Measurements from ENCODE around the gene CASP4.

Gene CASP4

GRCh38 chr11:104984808-104985207 is 16.4 kb upstream of the CASP4 start:
- TF ChIP-seq EP300 (IDR thresholded peaks at IDR 0.05; ENCODE audit: borderline replicate concordance) (no peak), ZBTB7A (IDR thresholded peaks at IDR 0.05; ENCODE audit: low read depth) (no peak), NFIC (IDR thresholded peaks at IDR 0.05) (no peak), REST (IDR thresholded peaks at IDR 0.05; ENCODE audit: low read depth) (no peak), USF1 (IDR thresholded peaks at IDR 0.05) (no peak), YY1 (IDR thresholded peaks at IDR 0.05; ENCODE audit: low read depth) (no peak), TAF1 (IDR thresholded peaks at IDR 0.05; ENCODE audit: low read depth) (no peak), TCF12 (IDR thresholded peaks at IDR 0.05; ENCODE audit: low read depth) (no peak), TEAD4 (IDR thresholded peaks at IDR 0.05) (no peak), FOXM1 (IDR thresholded peaks at IDR 0.05; ENCODE audit: borderline replicate concordance, low read depth) (no peak), CREB1 (IDR thresholded peaks at IDR 0.05; ENCODE audit: low read depth) (no peak), EGR1 (IDR thresholded peaks at IDR 0.05) (no peak), RAD21 (IDR thresholded peaks at IDR 0.05; ENCODE audit: low read depth) (no peak), CEBPB (IDR thresholded peaks at IDR 0.05) (no peak)

GRCh38 chr11:104979839-104980238 is 11.5 kb upstream of the CASP4 start:
- TF ChIP-seq ZBTB7A (IDR thresholded peaks at IDR 0.05; ENCODE audit: low read depth) = no peak
- no peak for TF ChIP-seq TAF1 (IDR thresholded peaks at IDR 0.05; ENCODE audit: low read depth)
- TF ChIP-seq MAX (IDR thresholded peaks at IDR 0.05) = no peak
- no peak for TF ChIP-seq USF1 (IDR thresholded peaks at IDR 0.05)
- no peak for TF ChIP-seq EP300 (IDR thresholded peaks at IDR 0.05; ENCODE audit: borderline replicate concordance)
- no peak for TF ChIP-seq EGR1 (IDR thresholded peaks at IDR 0.05)
- TF ChIP-seq TEAD4 (IDR thresholded peaks at IDR 0.05) = no peak
- no peak for TF ChIP-seq CEBPB (IDR thresholded peaks at IDR 0.05)
- no peak for TF ChIP-seq NFIC (IDR thresholded peaks at IDR 0.05)

- TF ChIP-seq MAX (IDR thresholded peaks at IDR 0.05) (no peak), USF1 (IDR thresholded peaks at IDR 0.05) (no peak), EGR1 (IDR thresholded peaks at IDR 0.05) (no peak), YY1 (IDR thresholded peaks at IDR 0.05; ENCODE audit: low read depth) (no peak), ZBTB7A (IDR thresholded peaks at IDR 0.05; ENCODE audit: low read depth) (no peak), RAD21 (IDR thresholded peaks at IDR 0.05; ENCODE audit: low read depth) (no peak), FOXM1 (IDR thresholded peaks at IDR 0.05; ENCODE audit: borderline replicate concordance, low read depth) (no peak), CEBPB (IDR thresholded peaks at IDR 0.05) (no peak), REST (IDR thresholded peaks at IDR 0.05; ENCODE audit: low read depth) (no peak), TCF12 (IDR thresholded peaks at IDR 0.05; ENCODE audit: low read depth) (no peak), TEAD4 (IDR thresholded peaks at IDR 0.05) (no peak), TAF1 (IDR thresholded peaks at IDR 0.05; ENCODE audit: low read depth) (no peak), CREB1 (IDR thresholded peaks at IDR 0.05; ENCODE audit: low read depth) (no peak), EP300 (IDR thresholded peaks at IDR 0.05; ENCODE audit: borderline replicate concordance) (no peak), NFIC (IDR thresholded peaks at IDR 0.05) (no peak)
Observed at GRCh38 chr11:104973616-104974015, 5.2 kb upstream of the CASP4 start.

- TF ChIP-seq EP300 (IDR thresholded peaks at IDR 0.05; ENCODE audit: borderline replicate concordance) = no peak
- TF ChIP-seq TAF1 (IDR thresholded peaks at IDR 0.05; ENCODE audit: low read depth) = no peak
- no peak for TF ChIP-seq CREB1 (IDR thresholded peaks at IDR 0.05; ENCODE audit: low read depth)
- no peak for TF ChIP-seq ZBTB7A (IDR thresholded peaks at IDR 0.05; ENCODE audit: low read depth)
- TF ChIP-seq TCF12 (IDR thresholded peaks at IDR 0.05; ENCODE audit: low read depth) = no peak
- TF ChIP-seq FOXM1 (IDR thresholded peaks at IDR 0.05; ENCODE audit: borderline replicate concordance, low read depth) = no peak
- TF ChIP-seq CEBPB (IDR thresholded peaks at IDR 0.05) = no peak
- TF ChIP-seq TEAD4 (IDR thresholded peaks at IDR 0.05) = no peak
- no peak for TF ChIP-seq YY1 (IDR thresholded peaks at IDR 0.05; ENCODE audit: low read depth)
- no peak for TF ChIP-seq EGR1 (IDR thresholded peaks at IDR 0.05)
- no peak for TF ChIP-seq RAD21 (IDR thresholded peaks at IDR 0.05; ENCODE audit: low read depth)
- TF ChIP-seq NFIC (IDR thresholded peaks at IDR 0.05) = no peak
- no peak for TF ChIP-seq REST (IDR thresholded peaks at IDR 0.05; ENCODE audit: low read depth)
- TF ChIP-seq USF1 (IDR thresholded peaks at IDR 0.05) = no peak
- no peak for TF ChIP-seq MAX (IDR thresholded peaks at IDR 0.05)
Observed at GRCh38 chr11:104970756-104971155, 2.4 kb upstream of the CASP4 start.

Data from Ishikawa (cell line).